ENCODE data around the gene UBE2J2.
"Not testable (repeated sequence)": the region's sequence is repeated elsewhere in the genome, so short reads cannot be mapped to it uniquely, and the experiment has no call there.

UBE2J2 gene

DNA sequence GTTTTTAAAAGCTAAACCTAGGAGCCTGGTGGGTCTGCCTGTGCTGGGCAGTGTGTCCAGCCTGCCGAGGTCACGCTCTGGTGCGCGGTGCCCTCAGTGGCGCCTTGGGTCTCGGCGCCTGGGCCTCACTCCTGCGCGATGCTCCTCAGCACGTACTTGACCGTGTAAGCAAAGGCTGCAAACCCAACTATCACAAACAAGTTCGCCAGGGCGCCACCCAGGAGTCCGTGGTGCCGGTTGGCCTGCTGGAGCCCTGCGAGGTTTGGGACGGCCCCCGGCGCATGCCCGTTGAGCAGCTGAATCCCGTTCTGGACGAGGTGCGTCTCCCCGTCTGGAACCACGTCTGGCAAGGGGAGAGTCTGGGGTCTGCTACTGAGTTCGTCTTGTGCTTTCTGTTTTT, 18.6 kb downstream of the UBE2J2 start:
- no peak for DNase-seq

DNA sequence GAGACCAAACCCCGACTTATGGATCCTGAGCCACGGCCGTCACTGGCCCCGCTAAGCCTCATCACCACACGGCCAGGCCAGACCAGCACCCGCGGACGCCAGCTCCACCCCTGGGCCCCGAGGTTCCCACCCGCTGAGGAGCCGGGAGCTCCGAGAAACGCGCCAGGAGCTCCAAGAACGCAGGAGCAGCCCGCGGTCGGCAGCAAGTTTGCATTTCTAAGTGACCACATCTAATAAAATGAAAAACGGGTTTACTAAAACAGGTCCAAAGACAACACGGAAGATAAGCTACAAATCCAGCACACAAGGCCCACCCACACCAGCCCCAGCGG, 19.0 kb downstream of the UBE2J2 start:
- no peak for DNase-seq

DNA sequence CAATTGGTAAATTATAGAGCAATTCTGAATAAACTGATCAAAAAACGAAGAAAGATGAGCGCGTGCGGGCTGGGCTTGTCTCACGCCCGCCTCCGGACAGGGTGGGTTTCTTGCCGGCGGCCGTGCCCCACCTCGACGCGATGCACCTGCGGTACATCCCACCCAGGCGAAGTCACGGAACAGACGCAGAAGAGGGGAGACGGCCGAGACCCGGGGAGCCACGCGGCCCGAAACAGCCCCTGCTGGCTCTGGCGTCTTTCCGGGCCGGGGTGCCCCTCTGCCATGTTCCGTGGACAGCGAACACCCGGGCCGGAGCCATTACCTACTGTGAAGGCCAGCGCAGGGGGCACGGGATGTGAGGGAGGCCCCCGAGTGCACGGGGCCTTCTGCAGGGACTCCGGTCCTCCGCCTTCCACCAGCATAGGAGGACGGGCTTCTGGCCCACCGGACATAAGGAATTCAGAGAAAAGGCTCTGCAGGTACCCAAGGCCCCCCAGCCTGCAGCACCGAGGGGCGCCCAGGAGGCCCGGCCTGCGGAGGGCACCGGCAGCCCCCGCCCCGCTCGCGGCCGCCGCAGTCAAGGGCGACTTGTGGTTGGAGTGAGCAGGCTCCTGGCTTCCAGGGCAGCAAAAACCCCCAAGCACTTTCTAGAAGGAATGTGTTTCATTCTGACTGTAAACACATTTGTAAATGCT, 19.5 kb downstream of the UBE2J2 start:
- no peak for DNase-seq

DNA sequence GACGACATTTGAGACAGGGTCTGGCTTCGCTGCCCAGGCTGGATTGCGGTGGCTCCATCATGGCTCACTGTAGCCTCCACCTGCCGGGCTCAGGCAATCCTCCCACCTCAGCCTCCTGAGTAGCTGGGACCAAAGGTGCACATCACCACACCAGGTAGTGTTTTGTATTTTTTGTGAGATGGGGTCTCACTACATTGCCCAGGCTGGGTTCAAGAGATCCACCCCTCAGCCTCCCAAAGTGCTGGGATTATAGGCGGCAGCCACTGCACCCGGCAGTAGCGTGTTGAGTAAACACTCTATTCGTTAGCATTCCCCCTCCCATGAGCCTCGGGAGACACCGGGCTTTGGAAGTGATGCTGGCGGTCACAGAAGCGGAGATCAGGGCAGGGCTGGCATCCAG, 20.3 kb downstream of the UBE2J2 start:
- no peak for DNase-seq

DNA sequence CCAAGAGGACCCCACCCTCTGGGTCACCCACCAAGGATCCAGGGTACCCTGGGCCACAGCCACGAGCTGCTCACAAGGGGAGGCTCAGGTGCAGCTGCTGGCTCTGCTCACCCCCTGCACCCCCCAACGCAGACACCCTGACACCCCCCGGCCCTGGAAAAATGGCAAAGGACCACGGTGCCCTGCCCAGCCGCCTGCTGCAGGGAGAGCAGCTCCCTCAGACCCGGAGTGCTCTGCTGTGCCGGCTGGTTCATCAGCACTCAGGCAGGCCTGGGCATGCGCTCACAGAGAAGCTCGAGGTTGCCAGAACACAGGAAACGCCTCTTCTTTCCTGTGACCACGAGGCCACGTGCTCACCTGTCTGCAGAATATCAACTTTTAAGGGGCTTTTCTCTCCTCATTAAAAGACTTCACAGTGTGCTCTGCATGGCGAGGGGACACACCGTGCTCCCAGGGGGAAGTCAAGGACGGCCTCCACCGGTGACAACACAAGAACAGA, 22.8 kb downstream of the UBE2J2 start:
- DNase-seq = peak; percentile 57

DNA sequence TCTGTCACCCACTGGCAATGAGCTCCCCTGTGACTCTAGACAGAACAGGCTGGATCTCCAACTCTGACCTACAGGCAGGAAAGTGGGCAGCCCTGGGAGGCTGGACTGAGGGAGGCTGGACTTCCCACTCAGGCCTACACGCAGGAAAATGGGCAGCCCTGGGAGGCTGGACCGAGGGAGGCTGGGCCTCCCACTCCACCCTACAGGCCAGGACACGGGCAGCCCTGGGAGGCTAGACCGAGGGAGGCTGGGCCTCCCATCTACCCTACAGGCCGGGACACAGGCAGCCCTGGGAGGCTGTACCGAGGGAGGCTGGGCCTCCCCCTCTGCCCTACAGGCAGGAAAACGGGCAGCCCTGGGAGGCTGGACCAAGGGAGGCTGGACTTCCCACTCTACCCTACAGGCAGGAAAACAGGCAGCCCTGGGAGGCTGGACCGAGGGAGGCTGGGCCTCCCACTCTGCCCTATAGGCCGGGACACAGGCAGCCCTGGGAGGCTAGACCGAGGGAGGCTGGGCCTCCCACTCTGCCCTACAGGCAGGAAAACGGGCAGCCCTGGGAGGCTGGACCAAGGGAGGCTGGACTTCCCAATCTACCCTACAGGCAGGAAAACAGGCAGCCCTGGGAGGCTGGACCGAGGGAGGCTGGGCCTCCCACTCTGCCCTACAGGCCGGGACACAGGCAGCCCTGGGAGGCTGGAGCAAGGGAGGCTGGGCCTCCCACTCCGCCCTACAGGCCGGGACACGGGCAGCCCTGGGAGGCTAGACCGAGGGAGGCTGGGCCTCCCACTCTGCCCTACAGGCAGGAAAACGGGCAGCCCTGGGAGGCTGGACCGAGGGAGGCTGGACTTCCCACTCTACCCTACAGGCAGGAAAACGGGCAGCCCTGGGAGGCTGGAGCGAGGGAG, 25.4 kb downstream of the UBE2J2 start:
- not testable (repeated sequence) for DNase-seq

DNA sequence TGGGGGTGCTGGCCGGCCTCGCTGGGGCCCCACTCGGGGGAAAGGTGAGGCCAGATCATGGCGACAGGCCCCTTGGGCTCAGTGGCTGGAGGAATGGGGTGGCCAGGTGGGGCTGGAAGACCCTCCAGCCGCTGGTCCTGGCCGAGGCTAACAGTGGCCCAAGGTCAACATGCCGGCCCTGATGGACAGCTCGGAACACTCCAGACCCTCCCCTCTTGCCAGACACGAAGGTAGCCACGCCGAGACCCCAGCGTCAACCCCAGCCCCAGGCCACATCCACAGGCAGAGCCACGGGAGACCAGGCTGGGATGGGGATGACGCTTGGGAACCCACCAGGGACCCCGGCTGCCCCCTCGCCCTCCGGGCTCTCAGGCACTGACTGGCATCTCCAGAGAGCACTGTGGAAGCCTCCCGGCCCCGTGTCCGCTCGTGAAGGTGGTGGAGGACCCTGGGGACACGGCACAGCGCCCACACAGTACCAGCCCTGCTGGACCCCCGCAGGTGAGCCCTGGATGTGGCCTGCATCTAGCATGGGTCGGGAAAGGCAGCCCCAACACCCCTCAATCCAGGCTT, 26.2 kb downstream of the UBE2J2 start:
- DNase-seq = no peak

DNA sequence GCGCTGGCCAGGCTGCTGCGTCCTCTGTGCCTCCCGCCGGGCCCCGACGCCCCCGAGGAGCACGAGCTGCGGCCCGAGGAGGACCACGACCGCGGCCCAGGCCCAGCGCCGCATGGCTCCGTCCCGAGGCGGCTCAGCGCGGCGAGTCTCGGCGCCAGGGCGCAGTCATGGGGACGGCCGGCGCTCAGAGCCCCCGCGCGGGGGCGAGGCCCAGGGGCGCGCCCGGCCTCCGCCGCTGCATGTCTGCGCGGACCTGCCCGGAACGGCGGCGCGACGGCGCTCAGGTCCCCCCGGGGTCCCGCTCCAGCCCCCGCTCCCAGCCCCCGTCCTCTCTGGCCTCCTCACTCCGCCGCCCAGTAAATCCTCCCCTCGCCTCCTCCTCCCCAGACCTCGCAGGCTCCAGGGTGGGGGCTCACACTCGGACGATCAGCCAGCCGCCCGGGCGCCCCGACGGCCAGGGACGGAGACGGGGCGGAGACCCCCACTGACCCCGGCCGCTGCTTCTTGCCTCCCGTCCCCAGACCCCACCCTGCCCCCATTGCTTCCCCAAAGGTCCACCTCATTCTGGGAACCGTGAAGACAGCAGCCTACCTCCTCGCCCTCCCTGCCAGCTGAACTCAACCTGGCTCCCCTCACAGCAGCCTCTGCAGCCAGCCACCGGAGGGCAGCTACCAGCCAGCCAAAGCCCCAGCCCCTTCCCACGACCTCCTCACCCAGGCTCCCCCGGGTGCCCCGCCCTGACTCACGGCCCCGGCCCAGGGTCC, 26.9 kb downstream of the UBE2J2 start, which contains the start of gene C1QTNF12:
Gene C1QTNF12 (minus strand): TSS at position 146 of the 764 bp plus-strand sequence. CDS start 32 bp downstream, at position 114.
- DNase-seq = no peak

DNA sequence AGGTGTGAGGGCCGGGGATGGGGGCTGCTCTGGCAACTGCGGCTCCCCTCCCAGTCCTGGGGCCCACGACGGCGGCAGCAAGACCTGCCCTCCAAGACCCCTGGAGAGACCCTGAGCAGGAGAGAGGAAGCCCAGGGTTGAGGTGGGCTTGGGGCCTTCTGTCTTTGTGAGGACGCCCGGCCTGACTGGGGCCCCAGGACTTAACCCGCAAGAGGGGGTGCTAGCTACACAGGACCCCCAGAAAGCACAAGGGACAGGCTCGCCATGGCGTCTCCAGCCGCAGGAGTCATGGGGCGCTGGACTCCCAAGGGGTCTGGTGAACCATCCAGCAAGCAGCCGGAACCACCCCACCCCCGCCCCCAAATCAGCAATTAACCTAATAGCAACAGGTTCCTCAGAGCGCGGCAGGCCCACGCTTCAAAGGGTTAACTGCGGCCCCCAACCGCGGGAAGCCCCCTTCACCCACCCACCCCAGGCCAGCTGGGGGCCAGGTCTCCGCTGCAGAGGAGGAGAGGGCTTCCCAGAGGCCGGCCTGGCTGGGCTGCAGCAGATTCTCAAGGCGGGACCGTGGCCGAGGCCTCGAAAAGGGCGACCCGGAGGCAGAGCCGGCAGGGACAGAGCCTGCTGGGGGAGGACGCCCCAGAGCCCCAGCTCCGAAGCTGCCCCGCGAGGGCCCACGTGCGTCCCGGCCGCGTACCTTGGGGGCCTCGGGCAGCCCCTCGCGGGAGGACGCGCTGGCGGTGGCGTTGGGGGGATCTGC, 27.7 kb downstream of the UBE2J2 start:
- DNase-seq = no peak

DNA sequence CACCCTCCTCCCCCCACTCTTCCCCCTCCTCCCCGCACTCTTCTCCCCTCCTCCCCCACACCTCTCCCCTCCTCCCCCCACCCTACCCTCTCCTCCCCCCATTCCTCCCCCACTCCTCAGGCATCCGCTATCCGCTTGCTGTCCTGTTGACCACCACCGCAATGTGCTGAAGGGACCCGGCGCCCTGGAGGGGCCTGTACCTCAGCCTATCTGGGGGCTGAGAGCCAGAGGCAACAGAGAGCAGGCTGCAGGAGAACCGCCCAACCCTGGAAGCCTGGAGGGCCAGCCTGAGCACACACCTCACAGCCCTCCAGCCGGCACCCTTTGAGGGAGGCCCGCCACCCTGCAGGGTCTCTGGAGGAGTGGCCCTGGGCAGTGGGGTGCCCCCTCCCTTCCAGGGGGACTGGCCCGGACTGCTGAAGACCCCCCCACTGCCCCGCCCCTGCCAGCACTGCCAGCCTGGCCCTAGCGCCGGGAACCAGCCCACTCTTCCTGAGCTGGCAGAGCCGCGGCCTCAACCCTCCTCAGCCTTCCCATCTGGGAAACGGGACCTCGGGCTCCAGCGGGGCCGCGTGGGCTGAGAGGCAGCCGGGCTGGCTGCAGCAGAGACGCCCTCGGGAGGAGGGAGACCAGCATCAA, 28.4 kb downstream of the UBE2J2 start:
- DNase-seq = no peak

DNA sequence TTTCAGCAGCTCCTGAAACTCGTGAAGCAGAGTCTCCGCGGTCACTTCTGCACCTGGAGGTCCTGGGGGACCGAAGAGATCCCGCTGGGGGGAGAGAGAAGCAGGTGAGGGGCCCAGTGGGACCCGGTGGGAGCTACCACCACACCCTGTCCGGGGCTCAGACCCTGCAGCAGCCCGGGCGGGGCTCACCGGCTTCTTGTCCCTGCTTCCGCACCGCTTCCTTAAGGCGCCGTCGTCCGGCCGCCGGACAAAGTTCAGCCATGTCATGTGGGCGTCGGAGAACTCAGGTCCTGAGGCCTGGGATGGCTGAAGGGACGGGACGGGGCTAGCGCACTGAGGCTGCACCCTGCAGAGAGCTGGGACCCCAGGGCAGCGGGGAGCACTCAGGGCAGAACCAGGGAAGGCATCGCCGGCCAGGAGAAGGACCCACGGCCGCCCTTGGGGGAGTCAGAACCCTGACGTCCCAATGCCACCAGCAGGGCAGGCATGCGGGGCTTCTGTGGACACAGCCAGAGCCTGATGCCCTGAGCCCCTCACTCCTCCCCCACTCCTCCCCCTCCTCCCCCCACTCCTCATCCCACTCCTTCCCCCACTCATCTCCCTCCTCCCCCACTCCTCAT, 29.4 kb downstream of the UBE2J2 start:
- DNase-seq = no peak

DNA sequence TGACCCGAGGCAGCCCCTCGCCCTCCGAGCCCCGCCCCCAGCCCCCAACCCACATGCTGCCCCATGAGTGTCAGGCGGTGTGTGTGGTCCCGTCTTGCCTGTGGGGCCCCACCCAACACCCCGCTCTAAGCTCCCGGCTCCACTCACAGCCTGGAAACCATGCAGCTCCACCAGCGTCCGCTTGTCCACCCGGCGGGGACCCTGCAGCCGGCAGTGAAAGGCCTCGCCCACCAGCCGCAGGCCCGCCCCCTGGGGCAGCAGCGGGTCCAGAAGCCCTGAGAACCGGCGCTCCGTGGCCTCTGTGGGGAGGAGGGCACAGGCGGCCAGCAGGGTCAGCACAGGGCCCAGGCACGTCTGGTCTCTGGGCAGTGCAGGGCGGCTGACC, 29.9 kb downstream of the UBE2J2 start:
- no peak for DNase-seq

DNA sequence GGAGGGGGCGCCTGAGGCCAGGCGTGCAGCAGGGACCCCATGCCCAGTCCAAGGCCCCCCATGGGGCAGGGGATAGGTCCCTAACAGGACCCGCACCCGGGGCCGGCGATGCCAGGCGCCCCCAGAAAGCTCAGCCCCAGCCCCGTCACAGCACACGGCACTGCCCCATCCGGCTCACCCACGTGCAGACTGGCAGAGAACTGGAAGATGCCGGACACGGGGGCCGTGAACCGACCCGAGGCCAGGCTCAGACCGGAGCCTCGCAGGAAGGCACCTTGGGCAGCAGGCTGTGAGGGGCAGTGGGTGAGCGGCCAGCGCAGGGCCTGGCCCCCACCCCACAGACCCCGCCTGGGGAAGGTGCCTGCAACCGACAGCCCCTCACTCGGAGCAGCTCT, 30.4 kb downstream of the UBE2J2 start:
- no peak for DNase-seq

DNA sequence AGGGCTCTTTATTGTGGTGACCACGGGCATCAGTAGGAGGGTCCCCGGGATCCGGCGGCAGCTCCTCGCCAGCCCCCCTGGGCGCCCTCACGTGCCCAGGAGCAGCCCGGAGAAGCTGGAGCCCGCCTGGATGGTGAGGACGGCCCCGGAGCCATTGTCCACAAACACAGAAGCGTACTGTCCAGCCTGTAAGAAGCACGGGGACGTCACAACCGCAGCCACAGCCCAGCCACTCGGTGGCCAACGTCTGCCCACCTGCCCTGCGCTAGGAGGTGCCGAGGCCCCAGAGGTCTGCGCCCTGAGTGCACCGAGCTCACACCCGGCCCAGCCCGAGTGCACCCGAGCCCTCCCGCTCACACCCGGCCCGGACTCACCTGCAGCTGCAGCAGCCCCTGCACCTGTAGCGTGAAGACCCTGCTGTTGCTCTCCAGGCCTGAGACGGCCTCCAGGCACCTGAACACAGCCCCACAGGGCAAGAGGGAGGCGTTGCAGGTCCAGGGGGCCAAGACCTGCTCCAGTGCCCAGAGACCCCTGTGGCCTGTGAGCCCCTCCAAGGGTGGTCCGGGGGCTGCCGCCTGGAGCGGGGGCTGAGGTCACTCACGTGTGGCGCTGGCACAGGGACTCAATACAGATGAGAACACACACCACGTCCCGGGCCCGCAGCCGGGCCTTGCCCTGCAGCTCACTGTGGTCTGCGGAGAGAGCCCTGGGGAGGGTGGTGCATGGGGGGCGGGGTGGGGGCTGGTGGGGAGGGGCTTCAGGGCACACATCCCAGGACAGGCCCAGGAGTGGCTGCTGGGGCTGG, 31.0 kb downstream of the UBE2J2 start:
- no peak for DNase-seq

DNA sequence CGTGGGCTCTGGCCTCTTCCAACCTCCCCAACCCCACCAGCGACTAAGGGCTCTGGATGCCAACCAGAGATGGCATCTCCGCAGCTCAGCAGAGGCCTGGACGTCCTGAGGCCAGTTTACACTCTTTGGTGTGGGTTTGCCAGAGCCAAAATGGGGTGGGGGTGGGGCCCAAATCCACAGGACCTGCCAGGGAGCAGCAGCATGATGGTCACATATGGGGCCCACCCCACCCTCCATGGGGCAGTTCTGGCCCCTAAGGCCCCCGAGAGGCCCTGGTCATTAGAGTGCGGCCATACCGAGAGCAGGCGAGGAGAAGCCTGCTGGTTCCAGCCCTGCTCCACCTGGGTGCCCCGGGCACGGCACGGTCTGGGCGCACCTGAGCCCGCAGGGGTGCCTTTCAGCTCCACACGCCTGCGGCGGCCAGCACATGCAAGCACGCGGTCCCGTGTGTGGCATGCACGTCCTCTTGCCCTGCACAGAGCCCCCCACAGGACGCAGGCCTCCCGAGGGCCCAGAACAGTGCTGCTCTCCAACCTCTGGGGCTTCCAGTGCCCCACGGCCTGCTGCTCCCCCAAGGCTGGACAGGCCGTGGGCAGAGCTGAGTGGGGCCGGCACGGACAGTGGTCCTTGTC, 31.9 kb downstream of the UBE2J2 start:
- no peak for DNase-seq

DNA sequence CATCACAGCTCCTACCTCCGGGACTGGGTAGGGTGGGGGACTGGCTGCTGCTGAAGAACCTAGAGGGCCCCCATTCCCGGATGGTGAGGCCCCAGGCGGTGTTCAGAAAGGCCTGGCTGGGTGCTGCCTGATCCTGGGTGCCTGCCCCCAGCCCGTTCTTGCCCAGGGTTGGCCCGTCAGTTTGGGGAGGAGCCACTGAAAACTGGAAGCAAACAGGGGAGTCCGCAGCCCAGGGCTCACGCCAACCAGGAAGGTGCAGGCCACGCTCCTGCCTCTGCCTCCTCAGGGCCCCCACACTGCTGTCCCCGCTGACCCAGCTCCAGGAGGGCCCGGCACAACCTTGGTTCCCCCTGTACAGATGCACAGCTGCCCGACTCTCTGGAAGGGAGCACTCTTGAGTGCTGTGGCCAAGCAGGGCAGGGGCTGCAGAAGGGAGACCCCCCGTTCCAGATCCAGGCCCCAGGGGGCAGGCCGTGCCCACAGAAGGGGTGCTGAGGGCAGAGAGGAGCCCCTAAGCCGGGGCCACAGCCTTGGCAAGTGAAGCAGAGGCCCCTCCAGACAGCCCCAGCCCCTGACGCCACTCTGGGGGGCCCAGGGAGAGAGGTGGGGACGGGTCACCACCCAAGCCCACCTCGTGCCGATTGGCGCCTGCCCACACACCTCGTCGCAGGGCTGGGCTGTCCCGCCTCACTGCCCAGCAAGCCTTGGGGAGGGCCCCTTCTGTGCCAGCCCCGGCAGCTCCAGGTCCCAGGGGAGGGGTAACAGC, 32.6 kb downstream of the UBE2J2 start:
- DNase-seq = no peak

DNA sequence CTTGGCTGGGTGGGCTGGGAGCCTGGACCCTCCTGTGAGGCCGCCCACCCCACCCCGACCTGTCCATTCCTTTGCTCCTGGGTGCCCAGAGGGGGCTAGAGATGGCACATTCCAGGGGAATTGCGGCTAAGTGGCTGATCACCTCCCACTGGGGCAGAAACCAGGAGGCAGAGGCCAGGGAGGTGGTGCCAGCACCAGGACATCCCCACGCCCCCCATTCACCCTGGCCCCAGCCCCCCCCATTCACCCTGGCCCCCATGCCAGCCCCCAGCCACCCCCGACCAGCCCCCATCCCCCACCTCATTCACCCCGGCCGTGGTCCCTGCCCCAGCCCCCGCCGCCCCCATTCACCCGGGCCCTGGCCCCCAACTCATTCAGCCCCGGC, 33.3 kb downstream of the UBE2J2 start:
- no peak for DNase-seq

DNA sequence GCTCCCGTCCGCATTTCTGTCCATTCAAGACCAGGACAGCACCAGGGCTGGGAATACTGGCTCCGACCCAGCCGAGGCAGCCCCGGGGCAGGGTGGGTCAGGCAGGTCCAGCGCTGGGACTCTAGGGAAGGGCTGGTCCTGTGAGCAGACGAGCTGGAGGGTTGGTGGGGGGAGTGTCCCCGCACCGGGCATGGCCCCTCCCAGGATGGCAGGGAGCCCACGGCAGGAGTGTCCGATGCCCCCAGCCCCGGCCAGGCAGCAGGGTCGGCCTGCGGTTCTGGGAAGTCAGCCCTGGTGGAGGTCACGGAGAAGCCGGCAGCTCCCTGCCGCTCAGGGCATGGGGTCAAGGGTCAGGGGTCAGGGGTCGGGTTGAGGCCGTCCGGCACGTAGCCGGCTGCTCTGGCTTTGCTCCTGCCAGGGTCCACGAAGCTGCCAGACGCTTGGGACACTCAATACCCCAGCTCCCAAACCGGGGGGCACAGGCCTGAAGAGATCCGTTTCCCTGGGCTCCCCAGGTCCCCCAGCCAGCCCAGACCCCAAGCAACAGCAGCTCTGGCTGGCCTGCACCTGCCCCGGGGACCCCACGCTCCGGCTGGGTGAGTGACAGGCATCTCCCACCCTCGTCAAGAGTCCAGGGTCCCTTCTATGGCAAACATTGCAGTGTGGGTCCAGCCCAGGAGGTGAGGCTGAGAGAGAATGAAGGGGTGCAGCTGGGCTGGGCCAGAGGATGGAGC, 33.9 kb downstream of the UBE2J2 start:
- DNase-seq = no peak
